K562 (cell line): Measurements from ENCODE around the gene ITPR1. TPM values are rescaled to one million over a fixed set of nuclear protein-coding genes. Genes with fewer than 3 reads are reported as not detected.

ENCODE experiments used
- ELF4 ChIP-seq: fragments of 450-650 bp; formaldehyde crosslinking; IDR thresholded peaks from 2 replicates; pipeline ENCODE4 v1.4.0; 2022; ENCODE audit warnings: missing genetic modification characterization
- ETV1 ChIP-seq: fragments of 450-650 bp; conservative IDR thresholded peaks from 2 replicates; pipeline ENCODE4 v1.6.1; 2016; ENCODE audit warnings: missing genetic modification characterization, control low read depth, low read depth, missing compliant biosample characterization
- FOSL1 ChIP-seq: fragments of 200-800 bp; sonication (Bioruptor generic); conservative IDR thresholded peaks from 2 replicates; pipeline ENCODE4 v1.6.1; 2016; ENCODE audit warnings: missing genetic modification characterization, missing compliant biosample characterization
- FOXO4 ChIP-seq: fragments of 450-650 bp; formaldehyde crosslinking; IDR thresholded peaks from 2 replicates; pipeline ENCODE4 v1.4.0; 2020; ENCODE audit warnings: mild to moderate bottlenecking, moderate library complexity
- GTF2E2 ChIP-seq: fragments of 200-800 bp; sonication (Bioruptor generic); IDR thresholded peaks from 2 replicates; pipeline ENCODE4 v1.6.1; 2016; ENCODE audit warnings: missing genetic modification characterization, missing compliant biosample characterization
- ILF3 ChIP-seq: fragments of 450-650 bp; IDR thresholded peaks from 2 replicates; pipeline ENCODE4 v1.6.1; 2018; ENCODE audit warnings: antibody characterized with exemption, mild to moderate bottlenecking, moderate library complexity, borderline replicate concordance
- MYC ChIP-seq, 2 experiments: fragments of 250-450 bp in 1 of 2; sonication (Bioruptor Pico) in 1 of 2; IDR thresholded peaks; 2 replicates each; pipeline versions ENCODE4 v1.5.1 to v1.6.1; 2012 to 2021; ENCODE audit warnings: low read depth in 2 of 2, borderline replicate concordance in 1 of 2, improper control_type of control experiment in 1 of 2, low read length in 1 of 2, mild to moderate bottlenecking in 1 of 2, moderate library complexity in 1 of 2
- NRF1 ChIP-seq, 2 experiments: fragments of 450-650 bp; IDR thresholded peaks in 1 of 2; conservative IDR thresholded peaks in 1 of 2; 2 replicates each; pipeline ENCODE4 v1.6.1; 2014; ENCODE audit warnings: mild to moderate bottlenecking in 2 of 2
- ZNF589 ChIP-seq: fragments of 200-800 bp; sonication (Bioruptor generic); IDR thresholded peaks from 2 replicates; pipeline ENCODE4 v1.6.1; 2016; ENCODE audit warnings: low read depth, missing genetic modification characterization, missing compliant biosample characterization
- polyA plus RNA-seq, 8 experiments: library from polyadenylated mRNA; depleted of rRNA in 4 of 8; stranded (reverse) in 5 of 8; unstranded in 3 of 8; fragments of >200 nt; fragmentation: Nextera tagmentation in 2 of 8; fragmentation: Illumina TruSeq in 1 of 8; extraction: Ambion mirVana in 2 of 8; extraction: Trizol in 1 of 8; gene quantifications; 2 replicates each; pipeline versions ENCODE4 v1.2.1 to v1.2.3, GENCODE V29; 2011 to 2014; ENCODE audit warnings: inconsistent platforms in 1 of 8, missing spikeins in 1 of 8
- total RNA-seq, 7 experiments: library from RNA; depleted of rRNA in 6 of 7; stranded (reverse); fragments of >200 nt in 6 of 7; fragmentation: Illumina TruSeq in 2 of 7; extraction: Trizol in 2 of 7; gene quantifications; 2 replicates each; pipeline versions ENCODE4 v1.2.1 to v1.2.3, GENCODE V29; 2011 to 2021; ENCODE audit warnings: low replicate concordance in 1 of 7
- TF ChIP-seq, protein P1 (sequence below), 3 experiments: fragments of 200-800 bp in 1 of 3; fragments of 250-450 bp in 1 of 3; fragments of 450-650 bp in 1 of 3; sonication (Bioruptor Pico) in 1 of 3; sonication (Bioruptor generic) in 1 of 3; formaldehyde crosslinking in 1 of 3; IDR thresholded peaks; 2 replicates each; pipeline versions ENCODE4 v1.6.1 to v1.8.0; 2016 to 2022; ENCODE audit warnings: mild to moderate bottlenecking in 2 of 3, missing genetic modification characterization in 2 of 3, missing compliant biosample characterization in 1 of 3, moderate library complexity in 1 of 3
- TF ChIP-seq, protein P2 (sequence below): fragments of 250-450 bp; sonication (Bioruptor Pico); IDR thresholded peaks from 2 replicates; pipeline ENCODE4 v1.4.0; 2020
- TF ChIP-seq, protein P3 (sequence below): sonication (generic); formaldehyde crosslinking; IDR thresholded peaks from 2 replicates; pipeline ENCODE4 v1.8.1; 2023; ENCODE audit warnings: mild to moderate bottlenecking, missing genetic modification reagents

Gene ITPR1
- total and polyA plus RNA-seq, 9 of the 15 experiments (the other 6 are each of a cell fraction or from before 2014, with no cell fraction given): 22.4 to 40.0 (median 27.4) TPM

- TF ChIP-seq FOXO4 (CRISPR knock-in tag) (0 out of 2 replicates have a peak, but pooled peaks have one; percentile 17), ETV1 (tag) (peak; percentile 99), FOSL1 (peak; percentile 97), NRF1 (conservative IDR thresholded peaks at IDR 0.05 in 1 of 2, IDR thresholded peaks at IDR 0.05 in 1 of 2) (peak in 1 of 2 experiments; percentile 45; a peak in 3 of 4 replicates), ZNF589 (peak; percentile 86), ILF3 (no peak), MYC (IDR thresholded peaks at IDR 0.05; ENCODE audit: low read depth, low read length) (peak; percentile 75; the same call in 1 of the 2 replicates), MYC (CRISPR knock-in tag; IDR thresholded peaks at IDR 0.05; ENCODE audit: borderline replicate concordance, low read depth) (peak; percentile 84; the same call in 1 of the 2 replicates), GTF2E2 (tag) (0 out of 2 replicates have a peak, but pooled peaks have one; percentile 65), ELF4 (CRISPR knock-in tag) (peak; percentile 86)
- TF ChIP-seq, protein P1, sequence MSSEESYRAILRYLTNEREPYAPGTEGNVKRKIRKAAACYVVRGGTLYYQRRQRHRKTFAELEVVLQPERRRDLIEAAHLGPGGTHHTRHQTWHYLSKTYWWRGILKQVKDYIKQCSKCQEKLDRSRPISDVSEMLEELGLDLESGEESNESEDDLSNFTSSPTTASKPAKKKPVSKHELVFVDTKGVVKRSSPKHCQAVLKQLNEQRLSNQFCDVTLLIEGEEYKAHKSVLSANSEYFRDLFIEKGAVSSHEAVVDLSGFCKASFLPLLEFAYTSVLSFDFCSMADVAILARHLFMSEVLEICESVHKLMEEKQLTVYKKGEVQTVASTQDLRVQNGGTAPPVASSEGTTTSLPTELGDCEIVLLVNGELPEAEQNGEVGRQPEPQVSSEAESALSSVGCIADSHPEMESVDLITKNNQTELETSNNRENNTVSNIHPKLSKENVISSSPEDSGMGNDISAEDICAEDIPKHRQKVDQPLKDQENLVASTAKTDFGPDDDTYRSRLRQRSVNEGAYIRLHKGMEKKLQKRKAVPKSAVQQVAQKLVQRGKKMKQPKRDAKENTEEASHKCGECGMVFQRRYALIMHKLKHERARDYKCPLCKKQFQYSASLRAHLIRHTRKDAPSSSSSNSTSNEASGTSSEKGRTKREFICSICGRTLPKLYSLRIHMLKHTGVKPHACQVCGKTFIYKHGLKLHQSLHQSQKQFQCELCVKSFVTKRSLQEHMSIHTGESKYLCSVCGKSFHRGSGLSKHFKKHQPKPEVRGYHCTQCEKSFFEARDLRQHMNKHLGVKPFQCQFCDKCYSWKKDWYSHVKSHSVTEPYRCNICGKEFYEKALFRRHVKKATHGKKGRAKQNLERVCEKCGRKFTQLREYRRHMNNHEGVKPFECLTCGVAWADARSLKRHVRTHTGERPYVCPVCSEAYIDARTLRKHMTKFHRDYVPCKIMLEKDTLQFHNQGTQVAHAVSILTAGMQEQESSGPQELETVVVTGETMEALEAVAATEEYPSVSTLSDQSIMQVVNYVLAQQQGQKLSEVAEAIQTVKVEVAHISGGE (CRISPR knock-in tag; IDR thresholded peaks at IDR 0.05): peak in 1 of 3 experiments; percentile 71; a peak in 1 of 6 replicates
- TF ChIP-seq, protein P2, sequence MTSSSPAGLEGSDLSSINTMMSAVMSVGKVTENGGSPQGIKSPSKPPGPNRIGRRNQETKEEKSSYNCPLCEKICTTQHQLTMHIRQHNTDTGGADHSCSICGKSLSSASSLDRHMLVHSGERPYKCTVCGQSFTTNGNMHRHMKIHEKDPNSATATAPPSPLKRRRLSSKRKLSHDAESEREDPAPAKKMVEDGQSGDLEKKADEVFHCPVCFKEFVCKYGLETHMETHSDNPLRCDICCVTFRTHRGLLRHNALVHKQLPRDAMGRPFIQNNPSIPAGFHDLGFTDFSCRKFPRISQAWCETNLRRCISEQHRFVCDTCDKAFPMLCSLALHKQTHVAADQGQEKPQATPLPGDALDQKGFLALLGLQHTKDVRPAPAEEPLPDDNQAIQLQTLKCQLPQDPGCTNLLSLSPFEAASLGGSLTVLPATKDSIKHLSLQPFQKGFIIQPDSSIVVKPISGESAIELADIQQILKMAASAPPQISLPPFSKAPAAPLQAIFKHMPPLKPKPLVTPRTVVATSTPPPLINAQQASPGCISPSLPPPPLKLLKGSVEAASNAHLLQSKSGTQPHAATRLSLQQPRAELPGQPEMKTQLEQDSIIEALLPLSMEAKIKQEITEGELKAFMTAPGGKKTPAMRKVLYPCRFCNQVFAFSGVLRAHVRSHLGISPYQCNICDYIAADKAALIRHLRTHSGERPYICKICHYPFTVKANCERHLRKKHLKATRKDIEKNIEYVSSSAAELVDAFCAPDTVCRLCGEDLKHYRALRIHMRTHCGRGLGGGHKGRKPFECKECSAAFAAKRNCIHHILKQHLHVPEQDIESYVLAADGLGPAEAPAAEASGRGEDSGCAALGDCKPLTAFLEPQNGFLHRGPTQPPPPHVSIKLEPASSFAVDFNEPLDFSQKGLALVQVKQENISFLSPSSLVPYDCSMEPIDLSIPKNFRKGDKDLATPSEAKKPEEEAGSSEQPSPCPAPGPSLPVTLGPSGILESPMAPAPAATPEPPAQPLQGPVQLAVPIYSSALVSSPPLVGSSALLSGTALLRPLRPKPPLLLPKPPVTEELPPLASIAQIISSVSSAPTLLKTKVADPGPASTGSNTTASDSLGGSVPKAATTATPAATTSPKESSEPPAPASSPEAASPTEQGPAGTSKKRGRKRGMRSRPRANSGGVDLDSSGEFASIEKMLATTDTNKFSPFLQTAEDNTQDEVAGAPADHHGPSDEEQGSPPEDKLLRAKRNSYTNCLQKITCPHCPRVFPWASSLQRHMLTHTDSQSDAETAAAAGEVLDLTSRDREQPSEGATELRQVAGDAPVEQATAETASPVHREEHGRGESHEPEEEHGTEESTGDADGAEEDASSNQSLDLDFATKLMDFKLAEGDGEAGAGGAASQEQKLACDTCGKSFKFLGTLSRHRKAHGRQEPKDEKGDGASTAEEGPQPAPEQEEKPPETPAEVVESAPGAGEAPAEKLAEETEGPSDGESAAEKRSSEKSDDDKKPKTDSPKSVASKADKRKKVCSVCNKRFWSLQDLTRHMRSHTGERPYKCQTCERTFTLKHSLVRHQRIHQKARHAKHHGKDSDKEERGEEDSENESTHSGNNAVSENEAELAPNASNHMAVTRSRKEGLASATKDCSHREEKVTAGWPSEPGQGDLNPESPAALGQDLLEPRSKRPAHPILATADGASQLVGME: peak; percentile 71
- TF ChIP-seq, protein P3, sequence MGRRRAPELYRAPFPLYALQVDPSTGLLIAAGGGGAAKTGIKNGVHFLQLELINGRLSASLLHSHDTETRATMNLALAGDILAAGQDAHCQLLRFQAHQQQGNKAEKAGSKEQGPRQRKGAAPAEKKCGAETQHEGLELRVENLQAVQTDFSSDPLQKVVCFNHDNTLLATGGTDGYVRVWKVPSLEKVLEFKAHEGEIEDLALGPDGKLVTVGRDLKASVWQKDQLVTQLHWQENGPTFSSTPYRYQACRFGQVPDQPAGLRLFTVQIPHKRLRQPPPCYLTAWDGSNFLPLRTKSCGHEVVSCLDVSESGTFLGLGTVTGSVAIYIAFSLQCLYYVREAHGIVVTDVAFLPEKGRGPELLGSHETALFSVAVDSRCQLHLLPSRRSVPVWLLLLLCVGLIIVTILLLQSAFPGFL (CRISPR knock-in tag): no peak
These were observed 248.5 kb downstream of the ITPR1 start (continued) for GRCh38 chr3:4741404-4742307.
